Neural crest cell (in vitro differentiated cells): Measurements from ENCODE around the gene MYO1E. TPM values are rescaled to one million over a fixed set of nuclear protein-coding genes. Genes with fewer than 3 reads are reported as not detected.

Experiments used
- DNase-seq: peaks from one replicate; pipeline ENCODE4 v3.0.0; 2021; ENCODE audit warnings: low read depth, mixed read lengths, low spot score
- H3K27ac Mint-ChIP-seq: one replicate; pipeline ENCODE4 v1.8.0; 2021; ENCODE audit warnings: mild to moderate bottlenecking, mixed read lengths; ENCODE audit not compliant: unreplicated experiment
- H3K27me3 Mint-ChIP-seq: 2 replicates; pipeline ENCODE4 v1.8.0; 2021; ENCODE audit warnings: low read depth, mild to moderate bottlenecking, mixed read lengths
- H3K36me3 Mint-ChIP-seq: 2 replicates; pipeline ENCODE4 v1.8.0; 2021; ENCODE audit warnings: low read depth, mild to moderate bottlenecking, mixed read lengths
- H3K4me1 Mint-ChIP-seq: 2 replicates; pipeline ENCODE4 v1.8.0; 2021; ENCODE audit warnings: mixed read lengths
- H3K4me3 Mint-ChIP-seq: one replicate; pipeline ENCODE4 v1.8.0; 2021; ENCODE audit warnings: mild to moderate bottlenecking, mixed read lengths
- H3K9me3 Mint-ChIP-seq: 2 replicates; pipeline ENCODE4 v1.8.0; 2021; ENCODE audit warnings: mixed read lengths
- CTCF ChIP-seq: fragments of 200-600 bp; sonication (generic); conservative IDR thresholded peaks from 2 replicates; pipeline ENCODE4 v1.5.0; 2021; ENCODE audit warnings: antibody characterized with exemption, mild to moderate bottlenecking
- total RNA-seq: library from RNA; stranded (reverse); gene quantifications from 2 replicates; pipeline ENCODE4 v1.2.1, GENCODE V29; 2021

Gene MYO1E
- total RNA-seq, 1 donor from 2014 or later = 34.5 TPM

GRCh38 chr15:59180945-59181600, 191.6 kb downstream of the MYO1E start:
- H3K27me3 Mint-ChIP-seq = no peaks in the 10 kb centered on the region
- no peak overlapping the region for H3K4me3 Mint-ChIP-seq
- no peak for DNase-seq
- H3K4me1 Mint-ChIP-seq = no peaks in the 10 kb centered on the region
- H3K36me3 Mint-ChIP-seq = peaks cover 38% of the 10 kb centered on the region
- peaks cover 7% of the 10 kb centered on the region for H3K9me3 Mint-ChIP-seq
- no peak overlapping the region for H3K27ac Mint-ChIP-seq
- no peak for TF ChIP-seq CTCF

GRCh38 chr15:59179717-59180116, 193.0 kb downstream of the MYO1E start:
- no peak for TF ChIP-seq CTCF
- Mint-ChIP-seq H3K4me1 (peaks cover 8% of the 10 kb centered on the region), H3K27ac (no peak overlapping the region), H3K27me3 (no peaks in the 10 kb centered on the region), H3K4me3 (no peak overlapping the region), H3K9me3 (peaks cover 7% of the 10 kb centered on the region), H3K36me3 (peaks cover 38% of the 10 kb centered on the region)
- DNase-seq = no peak

- Mint-ChIP-seq H3K4me1 (peaks cover 10% of the 10 kb centered on the region), H3K27ac (peak overlapping the region; percentile 10), H3K9me3 (peaks cover 5% of the 10 kb centered on the region), H3K36me3 (peaks cover 28% of the 10 kb centered on the region), H3K27me3 (no peaks in the 10 kb centered on the region), H3K4me3 (no peak overlapping the region)
- no peak for TF ChIP-seq CTCF
- no peak for DNase-seq
Observed at GRCh38 chr15:59178151-59178695, 194.4 kb downstream of the MYO1E start.

GRCh38 chr15:59177317-59177660, 195.4 kb downstream of the MYO1E start:
- no peak for TF ChIP-seq CTCF
- no peak for DNase-seq
- no peaks in the 10 kb centered on the region for H3K27me3 Mint-ChIP-seq
- H3K36me3 Mint-ChIP-seq = peaks cover 22% of the 10 kb centered on the region
- peaks cover 12% of the 10 kb centered on the region for H3K4me1 Mint-ChIP-seq
- H3K4me3 Mint-ChIP-seq = no peak overlapping the region
- H3K27ac Mint-ChIP-seq = no peak overlapping the region
- peaks cover 2% of the 10 kb centered on the region for H3K9me3 Mint-ChIP-seq

GRCh38 chr15:59176653-59177316, 195.9 kb downstream of the MYO1E start:
- H3K4me1 Mint-ChIP-seq = peaks cover 13% of the 10 kb centered on the region
- H3K4me3 Mint-ChIP-seq = no peak overlapping the region
- TF ChIP-seq CTCF = no peak
- no peak overlapping the region for H3K27ac Mint-ChIP-seq
- H3K27me3 Mint-ChIP-seq = no peaks in the 10 kb centered on the region
- peaks cover 2% of the 10 kb centered on the region for H3K9me3 Mint-ChIP-seq
- peaks cover 21% of the 10 kb centered on the region for H3K36me3 Mint-ChIP-seq
- no peak for DNase-seq
